IPS DF 4.7 (cell line): ENCODE measurements around the gene DNAH1.

Experiments used
- DNase-seq: peaks from one replicate; pipeline ENCODE4 v3.0.0-alpha.2; 2013; ENCODE audit warnings: low spot score; ENCODE audit errors: extremely low read depth

The DNAH1 gene

GRCh38 chr3:52310861-52311575 is 5.1 kb upstream of the DNAH1 start:
- DNase-seq: no peak

DNA sequence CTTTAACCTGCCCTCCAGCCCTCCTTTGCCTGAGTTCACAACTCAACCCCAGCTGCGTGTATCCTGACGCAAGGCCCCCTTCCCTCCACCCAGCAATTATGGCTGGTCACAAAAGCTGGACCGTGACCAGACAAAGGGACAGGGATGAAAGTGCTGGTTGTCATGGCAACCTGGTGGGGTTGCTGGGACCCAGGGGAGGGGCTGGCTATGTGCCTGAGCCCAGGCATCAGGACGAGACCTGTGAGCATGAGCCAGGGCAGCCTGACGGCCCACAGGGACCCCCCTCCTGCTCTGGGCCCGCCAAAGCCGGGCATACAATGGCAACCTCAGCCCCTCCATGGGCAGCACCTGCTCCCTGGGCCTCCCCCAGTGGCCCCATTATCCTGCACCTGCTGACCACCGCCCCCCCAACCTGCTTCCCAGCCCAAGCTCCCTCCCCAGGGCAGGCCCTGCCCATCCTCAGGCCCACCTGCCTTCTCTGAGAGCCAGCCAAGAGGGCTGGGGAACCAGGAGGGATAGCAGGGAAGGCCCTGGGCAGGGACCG is 4.5 kb upstream of the DNAH1 start:
- DNase-seq: no peak

DNA sequence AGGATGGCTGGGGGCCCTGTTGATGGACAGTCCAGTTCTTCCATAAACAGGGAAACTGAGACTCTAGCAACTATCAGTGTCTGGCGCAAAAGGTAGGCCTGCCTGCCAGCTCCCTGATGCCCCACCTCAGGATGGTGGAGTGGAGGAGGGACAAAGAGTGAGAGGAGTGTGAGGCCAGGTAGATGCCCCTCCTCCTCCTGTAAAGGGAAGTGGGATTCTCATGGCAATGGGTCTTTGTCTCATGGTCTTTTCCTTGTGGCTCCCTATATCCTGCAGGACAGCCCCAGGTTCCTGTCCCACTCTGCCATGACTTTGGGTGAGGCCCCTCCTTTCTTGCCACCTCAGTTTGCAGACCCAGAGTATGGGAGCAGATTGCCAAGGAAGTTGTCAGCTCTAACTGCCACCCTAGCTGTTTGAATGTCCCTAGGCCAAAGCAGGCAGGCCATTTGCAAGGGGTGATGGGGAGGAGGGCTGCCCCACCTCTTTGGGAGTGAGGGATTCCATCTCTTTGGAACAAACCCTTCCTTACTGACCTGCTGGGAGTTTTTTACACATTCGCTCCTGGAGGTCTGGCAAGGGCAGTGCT is 2.8 kb upstream of the DNAH1 start:
- no peak for DNase-seq

DNA sequence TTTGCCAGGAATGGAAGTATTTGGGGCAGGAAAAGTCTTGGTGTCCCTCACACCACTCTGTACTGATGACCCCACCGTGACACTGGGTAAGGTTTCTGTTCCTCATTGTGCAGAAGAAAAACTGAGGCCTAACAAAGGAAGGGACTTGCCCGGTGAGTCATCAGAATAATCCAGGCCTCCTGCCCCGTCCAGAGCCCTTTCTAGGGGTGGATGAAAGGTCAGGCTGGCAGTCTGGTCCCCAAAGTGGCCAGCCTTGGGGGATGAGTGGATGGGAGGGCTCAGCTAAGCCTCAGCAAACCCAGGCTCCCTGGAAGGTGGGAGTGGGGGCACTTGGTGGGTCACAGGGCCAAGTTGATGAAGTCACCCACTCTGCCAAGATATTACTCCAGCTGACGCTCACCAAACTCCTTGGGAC is 2.3 kb upstream of the DNAH1 start:
- DNase-seq: no peak

DNA sequence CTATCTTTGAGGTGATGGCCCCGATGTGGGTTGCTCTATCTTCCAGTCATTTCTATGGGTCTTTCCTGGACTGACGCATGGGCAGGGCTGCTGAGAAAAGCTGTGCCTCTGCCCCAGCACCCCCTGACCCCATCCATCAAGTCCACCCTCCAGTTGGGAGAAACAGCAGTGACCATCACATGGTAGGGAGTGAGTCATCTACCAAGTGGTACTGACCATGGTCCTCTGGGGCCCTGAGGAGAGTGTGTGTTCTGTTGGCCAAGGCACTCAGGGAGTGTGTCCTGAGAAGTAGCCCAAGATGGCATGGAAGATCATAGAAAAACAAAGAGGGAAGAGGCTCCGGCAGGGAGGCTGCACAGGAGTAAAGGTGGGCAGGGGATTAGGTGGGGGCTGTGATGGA is 1.6 kb upstream of the DNAH1 start:
- no peak for DNase-seq

DNA sequence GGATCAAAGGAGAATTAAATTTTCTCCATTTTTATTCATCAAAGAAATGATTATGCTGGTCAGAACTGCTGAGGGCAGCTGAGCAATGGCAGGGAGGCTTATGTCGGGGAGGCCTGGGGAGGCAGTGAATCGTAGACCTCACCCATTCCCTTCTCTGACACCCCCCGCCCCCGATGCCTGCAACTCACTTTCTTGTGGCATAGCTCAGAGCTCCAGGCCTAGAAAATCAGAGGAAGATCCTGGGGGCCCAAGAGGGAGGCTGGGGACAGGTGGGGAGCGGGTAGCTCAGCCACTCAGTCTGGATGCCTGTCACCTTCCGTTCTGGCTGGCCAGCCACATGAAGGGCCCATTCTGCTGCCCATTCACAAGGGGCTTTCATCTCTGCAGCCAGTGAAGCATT is 1.1 kb upstream of the DNAH1 start:
- no peak for DNase-seq

DNA sequence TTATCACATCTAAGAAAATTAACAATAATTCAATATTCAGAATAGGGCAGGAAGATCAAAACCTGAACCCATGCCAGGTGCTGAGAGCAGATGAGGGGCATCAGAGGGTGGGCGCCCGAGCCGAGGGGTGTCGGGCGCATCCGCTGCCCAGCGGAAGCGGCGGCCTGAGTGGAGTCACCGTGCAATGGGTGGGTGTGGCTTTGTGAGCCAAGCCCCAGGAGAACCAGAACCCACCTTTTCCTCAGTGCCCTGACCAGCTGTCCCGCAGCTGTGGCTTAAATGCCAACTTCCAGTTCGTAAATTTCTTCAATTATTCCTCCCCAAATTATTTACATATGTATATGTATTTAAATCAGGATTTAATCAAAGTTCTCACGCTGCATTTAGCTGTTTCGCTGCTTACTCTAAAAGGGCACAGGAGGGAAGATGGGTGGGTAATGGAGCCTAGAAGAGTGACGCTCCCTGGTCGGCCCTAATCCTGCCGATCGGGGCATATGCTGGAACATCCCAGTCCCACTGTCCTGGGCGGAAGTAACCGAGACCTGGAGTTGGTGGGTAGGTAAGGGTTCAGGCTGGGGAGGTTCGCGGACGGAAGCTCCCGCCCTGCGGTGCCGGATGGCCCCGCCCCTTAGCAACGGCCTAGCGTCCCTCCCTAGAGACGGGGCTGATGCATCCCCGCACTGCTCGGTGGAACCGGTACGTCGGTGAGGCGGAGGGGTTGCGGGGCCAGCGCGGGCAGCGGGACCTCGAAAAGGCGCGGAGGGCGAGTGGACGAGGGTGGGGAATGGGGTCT is 1.3 kb downstream of the DNAH1 start:
- peak; percentile 62 for DNase-seq

DNA sequence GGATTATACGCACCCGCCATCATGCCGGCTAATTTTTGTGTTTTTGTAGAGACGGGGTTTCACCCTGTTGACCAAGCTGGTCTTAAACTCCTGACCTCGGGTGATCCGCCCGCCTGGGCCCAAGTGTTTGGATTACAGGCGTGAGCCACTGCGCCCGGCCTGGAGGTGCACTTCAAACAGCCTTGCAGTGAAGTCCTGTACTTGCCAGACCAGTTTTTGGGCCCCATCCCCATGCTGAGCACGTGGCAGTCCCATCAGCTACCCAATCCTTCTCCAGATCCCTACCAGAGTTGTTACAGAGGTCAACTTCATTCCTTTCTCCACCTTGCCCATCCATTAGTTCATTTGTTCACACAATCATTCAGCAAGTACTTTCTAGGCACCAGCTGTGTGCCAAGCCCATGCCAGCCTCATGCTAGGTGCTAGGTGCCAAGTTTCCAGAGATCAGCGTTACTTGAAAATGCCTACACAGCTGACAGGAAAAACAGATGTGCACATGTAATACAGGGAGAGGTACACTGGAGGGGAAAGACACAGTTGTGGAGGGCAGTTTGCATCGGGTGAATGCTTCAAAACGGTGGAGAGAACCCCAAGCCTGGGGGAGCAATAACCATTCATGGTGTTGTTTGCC is 2.2 kb downstream of the DNAH1 start:
- no peak for DNase-seq

DNA sequence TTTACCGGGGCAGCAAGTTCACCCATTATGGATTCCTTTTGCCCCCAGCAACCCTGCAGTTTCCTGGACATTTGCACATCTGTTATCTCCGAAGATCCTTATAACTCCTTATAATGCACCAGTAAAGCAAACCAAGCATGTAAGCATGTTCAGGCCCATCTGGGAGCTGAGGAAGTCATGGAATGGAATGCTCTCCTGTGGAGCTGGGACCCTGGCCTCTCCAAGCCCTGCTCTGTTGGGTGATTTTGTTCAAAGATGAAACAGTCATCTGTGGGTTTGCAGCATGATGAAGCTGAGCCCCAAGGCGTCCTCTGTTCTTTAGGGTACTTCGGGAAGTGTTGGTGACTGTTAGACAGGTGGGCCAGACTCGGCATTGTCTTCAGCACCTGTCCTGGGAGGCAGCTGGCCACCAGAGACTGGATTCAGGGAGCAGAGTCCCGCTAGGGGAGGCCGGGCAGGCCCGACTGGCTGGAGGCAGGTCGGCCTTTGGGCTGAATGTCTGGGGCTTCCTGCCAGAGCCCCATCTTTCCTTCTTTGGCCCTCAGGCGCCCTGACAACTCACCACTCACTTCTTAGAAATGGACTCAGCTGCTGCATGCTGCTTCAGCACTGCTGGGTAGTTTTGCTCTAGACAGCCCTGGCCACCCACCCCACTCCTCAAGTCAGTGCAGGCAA is 3.9 kb downstream of the DNAH1 start:
- no peak for DNase-seq

GRCh38 chr3:52321481-52321880 is 5.4 kb downstream of the DNAH1 start:
- no peak for DNase-seq

- no peak for DNase-seq
These were observed 6.3 kb downstream of the DNAH1 start for GRCh38 chr3:52322466-52322865.

DNA sequence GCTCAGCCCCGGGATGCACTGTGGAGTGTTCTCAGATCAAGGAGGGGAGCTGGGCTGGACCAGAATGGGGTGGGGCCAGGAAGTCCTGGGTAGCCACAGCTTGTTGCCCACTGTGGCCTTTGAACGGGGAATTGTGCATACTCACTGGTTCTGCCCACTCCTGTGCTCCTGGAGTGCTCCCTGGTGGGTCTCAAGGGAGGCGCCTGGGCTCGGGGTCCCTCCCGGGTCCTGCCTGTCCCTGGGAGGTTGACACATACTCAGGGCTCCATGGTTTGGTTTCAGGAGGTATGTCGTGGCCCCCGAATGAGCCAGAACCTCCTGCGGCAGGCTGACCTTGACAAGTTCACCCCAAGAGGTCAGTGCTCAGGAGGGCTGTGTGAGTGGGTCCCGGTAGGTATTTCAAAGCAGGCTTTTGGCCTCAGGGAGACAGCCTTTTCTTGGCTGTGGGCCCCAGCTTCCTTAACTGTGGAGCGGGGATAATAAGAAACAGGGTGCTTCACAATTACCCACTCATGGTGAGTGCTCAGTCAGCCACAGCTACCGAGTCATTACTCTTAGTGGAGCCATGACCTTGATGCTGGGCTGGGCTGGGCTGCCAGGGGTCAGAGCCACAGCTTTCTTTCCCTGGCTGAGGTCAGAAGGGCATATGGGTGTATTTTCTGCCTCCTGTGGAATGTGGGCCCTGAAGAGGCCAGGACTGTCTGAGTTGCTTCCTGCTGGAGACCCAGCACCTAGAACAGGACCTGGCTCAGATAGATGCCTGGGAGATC is 7.6 kb downstream of the DNAH1 start:
- DNase-seq: no peak

DNA sequence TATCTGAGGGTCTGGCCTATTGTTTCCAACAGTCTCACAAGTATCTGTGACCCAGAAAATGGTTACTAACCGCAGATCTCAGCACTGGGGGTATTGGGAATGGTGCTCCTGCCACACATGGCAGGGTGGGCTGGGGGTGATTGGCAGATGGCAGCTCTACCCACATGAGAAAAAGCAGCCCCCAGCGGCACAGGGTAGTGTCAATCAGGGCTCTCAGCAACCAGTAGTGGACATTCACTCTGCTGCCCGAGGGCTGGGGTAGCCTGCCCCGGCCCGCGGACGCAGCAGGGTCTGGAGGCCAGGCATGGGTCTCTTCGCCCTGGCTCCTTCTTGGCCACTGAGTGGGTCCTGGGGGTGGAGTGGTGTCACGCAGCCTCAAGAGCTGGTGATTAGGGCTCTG is 8.6 kb downstream of the DNAH1 start:
- no peak for DNase-seq

GRCh38 chr3:52325686-52326085 is 9.6 kb downstream of the DNAH1 start:
- no peak for DNase-seq

GRCh38 chr3:52326976-52327375 is 10.9 kb downstream of the DNAH1 start:
- DNase-seq: no peak

DNA sequence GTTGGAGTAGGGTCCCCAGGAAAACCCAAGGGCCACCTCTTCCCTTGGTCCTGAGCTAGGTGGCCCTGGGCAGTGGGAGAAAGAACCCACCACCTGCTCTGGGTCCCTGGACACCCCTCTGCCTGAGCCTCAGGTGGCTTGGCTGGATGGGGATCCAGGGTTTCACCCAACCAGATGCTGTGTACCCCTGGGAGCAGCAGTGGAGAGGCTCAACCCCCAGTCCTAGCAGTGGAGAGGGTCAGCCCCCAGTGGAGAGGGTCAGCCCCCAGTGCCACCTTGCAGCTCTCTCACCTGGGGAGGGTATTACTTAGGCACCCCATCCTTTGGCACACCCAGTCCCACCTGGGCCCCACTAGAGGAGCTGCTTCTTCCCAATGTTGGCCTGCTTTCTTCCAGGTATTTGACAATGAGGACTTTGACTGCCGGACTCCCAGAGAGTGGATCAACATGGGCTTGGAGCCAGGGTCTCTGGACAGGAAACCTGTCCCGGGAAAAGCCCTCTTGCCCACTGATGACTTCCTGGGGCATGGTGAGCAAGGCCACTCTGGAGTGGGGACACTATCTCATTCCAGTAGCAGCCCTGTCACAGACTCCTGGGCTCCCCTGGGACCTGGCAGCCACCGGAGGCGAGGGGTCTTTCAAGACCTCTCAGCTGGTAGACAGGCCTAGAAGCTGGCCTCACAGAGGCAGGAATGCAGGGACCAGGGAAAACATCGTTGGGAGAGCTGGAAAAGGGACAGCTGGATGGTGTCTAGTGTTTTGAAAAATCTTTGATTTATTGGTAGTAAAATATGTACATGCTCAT is 11.6 kb downstream of the DNAH1 start:
- no peak for DNase-seq

DNA sequence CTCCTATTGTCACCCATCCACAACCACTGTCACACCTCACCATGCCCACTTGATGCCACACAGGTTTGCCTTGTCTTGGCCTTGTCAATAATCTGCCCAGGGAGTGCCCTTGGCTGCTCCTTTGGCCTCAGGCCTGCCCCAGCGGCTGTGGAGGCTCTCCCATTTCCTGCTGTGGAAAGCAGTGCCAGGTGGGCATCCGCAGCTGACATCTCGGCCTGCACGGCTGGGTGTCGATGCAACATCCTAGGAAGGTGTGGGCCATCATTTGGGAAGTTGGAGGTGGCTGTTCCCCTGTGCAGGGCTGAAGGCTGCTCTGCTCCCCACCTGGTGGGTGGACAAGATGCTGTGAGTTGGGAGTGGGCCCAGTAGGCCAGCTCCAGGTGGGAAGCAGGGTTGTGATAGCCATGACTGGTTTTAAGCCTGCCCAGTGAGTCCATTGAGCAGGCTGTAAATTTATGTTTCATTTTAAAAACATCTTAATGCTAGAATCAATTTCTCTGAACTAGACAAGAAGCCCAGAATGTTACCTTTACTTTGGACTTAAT is 12.5 kb downstream of the DNAH1 start:
- DNase-seq: no peak

GRCh38 chr3:52330194-52330805 is 14.2 kb downstream of the DNAH1 start:
- DNase-seq: no peak

DNA sequence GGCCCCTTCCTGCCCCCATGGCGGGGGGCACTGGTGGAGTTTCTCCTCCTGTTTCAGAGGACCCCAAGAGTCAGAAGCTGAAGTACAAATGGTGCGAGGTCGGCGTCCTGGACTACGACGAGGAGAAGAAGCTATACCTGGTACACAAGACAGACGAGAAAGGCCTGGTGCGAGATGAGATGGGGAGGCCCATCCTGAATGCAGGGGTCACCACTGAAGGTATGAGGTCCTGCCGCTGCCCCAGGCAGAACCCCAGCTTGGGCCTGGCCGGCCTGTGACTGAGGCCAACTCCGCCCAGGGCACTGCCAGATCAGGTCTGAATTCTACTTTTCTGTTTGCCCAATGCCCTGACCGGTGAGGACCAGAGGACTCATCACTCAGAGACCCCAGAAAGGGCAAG is 15.0 kb downstream of the DNAH1 start:
- DNase-seq: no peak
